ENCODE measurements around the gene COPS2. TPM values are rescaled to one million over a fixed set of nuclear protein-coding genes. Genes with fewer than 3 reads are reported as not detected.

Gene COPS2
- total RNA-seq, 2 donors from 2014 or later: 17.5 to 33.7 TPM

DNA sequence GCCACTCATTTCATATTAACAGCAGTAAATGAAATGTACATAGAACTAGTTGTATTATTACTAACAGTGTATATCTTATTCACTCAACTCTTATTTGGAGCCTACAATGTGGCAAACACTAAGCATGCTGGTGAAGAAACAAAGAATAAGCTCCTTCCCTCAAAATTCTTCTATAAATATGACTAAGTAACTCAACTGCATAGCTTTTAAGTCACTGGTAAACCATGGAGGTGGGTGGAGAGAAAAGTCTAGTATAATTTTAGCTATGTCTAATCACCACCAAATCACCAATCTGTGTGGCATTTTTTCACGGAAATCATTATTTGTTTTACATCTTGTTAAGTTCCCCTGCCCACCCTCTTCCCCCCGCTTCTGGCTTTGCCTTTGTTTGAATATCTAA is 17.5 kb downstream of the COPS2 start:
- H3K4me1 ChIP-seq: no peaks in the 10 kb centered on the region
- H3K4me3 ChIP-seq: no peak overlapping the region
- H3K9me3 ChIP-seq: no peaks in the 10 kb centered on the region
- H3K36me3 ChIP-seq (replicated peaks in 1 of 2; ENCODE audit: insufficient read depth in 1 of 2, low read depth in 2 of 2): peaks cover 0 to 37% of the 10 kb centered on the region in 2 donors
- no peaks in the 10 kb centered on the region for H3K27me3 ChIP-seq
- 69 to 74% methylated on average over 2 of the region's 2 CpGs for WGBS, 2 donors
- intact Hi-C loops (cut with DNase I): no loop called here
- no peak for TF ChIP-seq POLR2A (IDR thresholded peaks at IDR 0.05)
- ATAC-seq: no peak
- H3K27ac ChIP-seq: no peak overlapping the region
- no peak for DNase-seq

DNA sequence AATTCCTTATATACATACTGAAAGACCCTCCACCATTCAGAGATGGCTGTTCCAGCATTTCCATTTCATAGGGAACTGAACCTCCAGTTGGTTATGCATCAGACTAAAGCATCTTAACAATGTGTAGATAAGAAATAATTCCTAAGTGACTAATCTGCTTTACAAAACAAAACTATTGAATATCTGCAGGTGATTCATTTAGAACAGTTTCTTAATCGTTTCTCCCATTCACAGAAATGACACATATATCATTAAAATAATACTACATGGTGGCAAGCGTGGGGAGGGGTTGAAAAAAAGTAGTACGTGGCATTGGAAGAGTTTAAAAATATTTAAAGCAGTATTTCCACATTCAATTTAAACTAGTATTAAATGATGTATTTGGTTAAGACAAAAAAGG is 19.5 kb downstream of the COPS2 start:
- 51 to 62% methylated on average over 3 of the region's 3 CpGs for WGBS, 2 donors
- DNase-seq (no peak), ATAC-seq (no peak)
- no peaks in the 10 kb centered on the region for H3K9me3 ChIP-seq
- H3K4me1 ChIP-seq: no peaks in the 10 kb centered on the region
- no peak overlapping the region for H3K27ac ChIP-seq
- TF ChIP-seq, protein P1, sequence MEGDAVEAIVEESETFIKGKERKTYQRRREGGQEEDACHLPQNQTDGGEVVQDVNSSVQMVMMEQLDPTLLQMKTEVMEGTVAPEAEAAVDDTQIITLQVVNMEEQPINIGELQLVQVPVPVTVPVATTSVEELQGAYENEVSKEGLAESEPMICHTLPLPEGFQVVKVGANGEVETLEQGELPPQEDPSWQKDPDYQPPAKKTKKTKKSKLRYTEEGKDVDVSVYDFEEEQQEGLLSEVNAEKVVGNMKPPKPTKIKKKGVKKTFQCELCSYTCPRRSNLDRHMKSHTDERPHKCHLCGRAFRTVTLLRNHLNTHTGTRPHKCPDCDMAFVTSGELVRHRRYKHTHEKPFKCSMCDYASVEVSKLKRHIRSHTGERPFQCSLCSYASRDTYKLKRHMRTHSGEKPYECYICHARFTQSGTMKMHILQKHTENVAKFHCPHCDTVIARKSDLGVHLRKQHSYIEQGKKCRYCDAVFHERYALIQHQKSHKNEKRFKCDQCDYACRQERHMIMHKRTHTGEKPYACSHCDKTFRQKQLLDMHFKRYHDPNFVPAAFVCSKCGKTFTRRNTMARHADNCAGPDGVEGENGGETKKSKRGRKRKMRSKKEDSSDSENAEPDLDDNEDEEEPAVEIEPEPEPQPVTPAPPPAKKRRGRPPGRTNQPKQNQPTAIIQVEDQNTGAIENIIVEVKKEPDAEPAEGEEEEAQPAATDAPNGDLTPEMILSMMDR (IDR thresholded peaks at IDR 0.05): no peak
- no peak for TF ChIP-seq POLR2A (IDR thresholded peaks at IDR 0.05)
- H3K27me3 ChIP-seq: no peaks in the 10 kb centered on the region
- intact Hi-C loops (cut with DNase I): no loop called here
- no peak overlapping the region for H3K4me3 ChIP-seq
- peaks cover 0 to 31% of the 10 kb centered on the region in 2 donors for H3K36me3 ChIP-seq (replicated peaks in 1 of 2; ENCODE audit: insufficient read depth in 1 of 2, low read depth in 2 of 2)

DNA sequence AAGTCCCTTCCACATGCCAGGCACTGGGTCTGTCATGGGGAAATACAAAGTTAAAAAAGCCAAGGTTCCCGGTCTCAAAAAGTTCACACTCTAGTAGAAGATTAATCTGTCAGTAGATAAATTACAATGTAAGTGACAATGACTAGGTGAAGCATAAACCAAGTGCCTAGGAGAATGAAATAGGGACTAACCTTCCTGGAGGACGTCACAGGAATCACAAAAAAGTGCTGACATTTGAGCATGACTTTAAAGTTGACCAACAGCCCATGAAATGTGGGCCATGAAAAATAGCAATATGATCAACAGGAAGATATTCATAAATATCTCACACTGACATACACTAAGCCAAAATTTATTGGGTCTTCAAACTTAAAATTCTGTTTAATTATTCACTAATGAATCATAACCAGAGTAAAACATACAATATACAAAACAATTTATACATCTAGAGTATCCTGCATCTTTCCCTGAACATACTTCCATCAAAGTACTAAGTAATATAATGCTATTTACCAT is 20.0 kb downstream of the COPS2 start:
- H3K27ac ChIP-seq: no peak overlapping the region
- intact Hi-C loops (cut with DNase I): no loop called here
- H3K36me3 ChIP-seq (replicated peaks in 1 of 2; ENCODE audit: insufficient read depth in 1 of 2, low read depth in 2 of 2): peaks cover 0 to 32% of the 10 kb centered on the region in 2 donors
- no peak for DNase-seq
- no peaks in the 10 kb centered on the region for H3K4me1 ChIP-seq
- no peaks in the 10 kb centered on the region for H3K27me3 ChIP-seq
- TF ChIP-seq POLR2A (IDR thresholded peaks at IDR 0.05): no peak
- WGBS, 2 donors: 47 to 50% methylated on average over 2 of the region's 2 CpGs
- H3K9me3 ChIP-seq: no peaks in the 10 kb centered on the region
- ATAC-seq: no peak
- no peak overlapping the region for H3K4me3 ChIP-seq

DNA sequence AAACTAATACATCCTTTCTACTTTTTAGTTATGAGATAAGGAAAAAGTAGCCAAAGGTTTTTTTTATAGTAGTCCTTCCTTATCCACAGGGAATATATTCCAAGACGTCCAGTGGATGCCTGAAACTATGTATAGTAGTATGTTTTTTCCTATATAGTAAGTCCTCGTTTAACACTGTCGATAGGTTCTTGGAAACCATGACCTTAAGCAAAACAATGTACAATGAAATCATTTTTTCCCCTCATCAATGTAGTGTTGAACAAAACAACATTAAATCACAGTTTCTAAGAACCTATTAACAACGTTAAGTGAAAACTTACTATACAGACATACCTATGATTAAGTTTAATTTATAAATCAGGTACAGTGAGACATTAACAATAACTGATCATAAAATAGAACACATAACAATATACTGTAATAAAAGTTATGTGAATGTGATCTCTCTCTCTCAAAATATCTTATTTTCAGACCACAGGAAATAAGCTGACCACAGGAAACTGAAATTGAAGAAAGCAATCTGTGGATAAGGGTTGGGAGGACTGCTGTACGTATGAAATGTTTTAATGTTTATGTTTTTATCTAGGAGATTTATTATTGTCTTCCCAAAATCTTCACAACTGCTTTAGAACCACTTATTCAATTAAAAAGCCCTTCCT is 20.6 kb downstream of the COPS2 start:
- intact Hi-C loops (cut with DNase I): no loop called here
- Histone ChIP-seq H3K9me3 (no peaks in the 10 kb centered on the region), H3K27me3 (no peaks in the 10 kb centered on the region), H3K4me1 (no peaks in the 10 kb centered on the region), H3K36me3 (replicated peaks in 1 of 2; ENCODE audit: insufficient read depth in 1 of 2, low read depth in 2 of 2) (peaks cover 0 to 29% of the 10 kb centered on the region in 2 donors), H3K4me3 (no peak overlapping the region), H3K27ac (no peak overlapping the region)
- ATAC-seq: no peak
- TF ChIP-seq, protein P1 (IDR thresholded peaks at IDR 0.05): no peak
- no peak for TF ChIP-seq POLR2A (IDR thresholded peaks at IDR 0.05)
- 81 to 84% methylated on average over 5 of the region's 5 CpGs for WGBS, 2 donors
- DNase-seq: no peak

DNA sequence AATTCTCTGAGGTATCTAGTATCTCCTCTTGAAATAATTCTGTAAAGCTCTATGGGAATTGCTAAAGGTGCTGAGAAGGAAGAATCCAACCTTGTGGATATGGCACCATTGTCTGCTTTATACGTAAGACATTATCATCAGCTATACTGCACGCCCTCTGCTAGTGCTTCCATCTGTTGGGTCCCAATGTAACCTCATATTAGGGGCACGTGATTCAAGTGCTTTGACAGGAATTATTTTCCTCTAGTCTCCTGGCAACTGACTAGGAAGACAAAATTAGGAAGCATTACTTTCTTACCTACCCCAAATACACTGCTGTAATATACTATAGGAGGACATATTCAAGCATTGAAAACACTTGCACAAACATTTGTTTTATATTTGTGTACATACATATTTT is 24.0 kb downstream of the COPS2 start:
- Histone ChIP-seq H3K4me3 (no peak overlapping the region), H3K9me3 (no peaks in the 10 kb centered on the region), H3K27ac (no peak overlapping the region), H3K27me3 (no peaks in the 10 kb centered on the region), H3K36me3 (replicated peaks in 1 of 2; ENCODE audit: insufficient read depth in 1 of 2, low read depth in 2 of 2) (peaks cover 0 to 36% of the 10 kb centered on the region in 2 donors), H3K4me1 (no peaks in the 10 kb centered on the region)
- DNase-seq: no peak
- WGBS, 2 donors: 87 to 96% methylated on average over 3 of the region's 3 CpGs
- no peak for ATAC-seq
- intact Hi-C loops (cut with DNase I): no loop called here
- TF ChIP-seq, protein P1 (IDR thresholded peaks at IDR 0.05): no peak
- TF ChIP-seq POLR2A (IDR thresholded peaks at IDR 0.05): no peak

DNA sequence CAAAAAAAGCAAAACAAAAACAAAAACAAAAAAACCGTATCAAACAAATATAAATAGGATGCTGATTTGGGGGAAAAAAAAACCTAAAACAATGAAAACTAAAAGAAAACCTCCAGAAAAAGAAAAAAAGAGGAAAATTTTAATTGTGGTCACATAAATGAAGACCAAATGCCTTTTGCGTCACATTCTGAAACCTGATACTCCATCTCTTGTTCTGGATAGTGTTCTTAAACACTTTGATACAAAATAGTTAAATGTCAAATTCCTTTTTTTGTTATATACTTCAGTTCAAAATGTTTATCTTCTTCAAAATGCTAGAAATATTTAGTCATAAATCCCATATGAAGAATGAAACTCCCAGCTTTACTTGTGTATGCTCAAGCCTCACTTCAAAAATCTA is 31.0 kb downstream of the COPS2 start:
- H3K9me3 ChIP-seq: no peaks in the 10 kb centered on the region
- H3K27me3 ChIP-seq: no peaks in the 10 kb centered on the region
- no peaks in the 10 kb centered on the region for H3K4me1 ChIP-seq
- DNase-seq: no peak
- ATAC-seq: no peak
- H3K4me3 ChIP-seq: no peak overlapping the region
- no peak overlapping the region for H3K27ac ChIP-seq
- intact Hi-C loops (cut with DNase I): no loop called here
- WGBS, 2 donors: 56 to 92% methylated on average over 2 of the region's 2 CpGs
- no peak for TF ChIP-seq POLR2A (IDR thresholded peaks at IDR 0.05)
- TF ChIP-seq, protein P1 (IDR thresholded peaks at IDR 0.05): no peak
- peaks cover 0 to 16% of the 10 kb centered on the region in 2 donors for H3K36me3 ChIP-seq (replicated peaks in 1 of 2; ENCODE audit: insufficient read depth in 1 of 2, low read depth in 2 of 2)
